ENCODE measurements around the gene UBE2L3. TPM values are rescaled to one million over a fixed set of nuclear protein-coding genes. Genes with fewer than 3 reads are reported as not detected.
A peak's percentile ranks its signal among the peaks of the same experiment; 100 is the strongest.

Gene UBE2L3
- total and polyA plus RNA-seq, 2 experiments from 2014 or later, result 86.3 to 136 TPM

GRCh38 chr22:21651521-21652009 lies 84.1 kb downstream of the UBE2L3 start:
- Histone ChIP-seq H3K36me3 (ENCODE audit: insufficient read depth) (peaks cover 13% of the 10 kb centered on the region; the same call in 1 of the 2 replicates), H3F3A (replicated peaks; ENCODE audit: low read depth) (peaks cover 36% of the 10 kb centered on the region), H3K4me1 (ENCODE audit: insufficient read depth) (peaks cover 21% of the 10 kb centered on the region), H3K4me2 (peak overlapping the region; percentile 87), H3K79me2 (replicated peaks; ENCODE audit: insufficient read depth) (peaks cover 7% of the 10 kb centered on the region), H3K9me2 (ENCODE audit: insufficient read depth) (no peaks in the 10 kb centered on the region), H3K27me3 (ENCODE audit: insufficient read depth) (no peaks in the 10 kb centered on the region), H3K27ac (ENCODE audit: low read depth) (peak overlapping the region; percentile 88), H3K4me3 (peak overlapping the region; percentile 62), H4K20me1 (replicated peaks; ENCODE audit: insufficient read depth) (no peaks in the 10 kb centered on the region; the same call in 1 of the 2 replicates), H2AFZ (peak overlapping the region; percentile 95)
- ATAC-seq (peak; percentile 10), DNase-seq (ENCODE audit: low spot score) (no peak)
- H3K9me3 Mint-ChIP-seq, result no peaks in the 10 kb centered on the region
- TF ChIP-seq ETS1 (IDR thresholded peaks at IDR 0.05) (no peak), ZNF331 (CRISPR knock-in tag; IDR thresholded peaks at IDR 0.05; ENCODE audit: low read depth) (no peak), NANOG (IDR thresholded peaks at IDR 0.05; ENCODE audit: borderline replicate concordance) (no peak), CREB1 (CRISPR knock-in tag; IDR thresholded peaks at IDR 0.05; ENCODE audit: low read depth) (no peak), STAT1 (IDR thresholded peaks at IDR 0.05; ENCODE audit: unreplicated experiment) (no peak), CTCF (conservative IDR thresholded peaks at IDR 0.05; ENCODE audit: low read depth in 2 of 2) (no peak), ZNF114 (CRISPR knock-in tag; IDR thresholded peaks at IDR 0.05) (no peak), EZH2 (IDR thresholded peaks at IDR 0.05; ENCODE audit: low read depth, unreplicated experiment) (no peak), REST (IDR thresholded peaks at IDR 0.05; ENCODE audit: unreplicated experiment) (no peak), POLR2AphosphoS5 (IDR thresholded peaks at IDR 0.05; ENCODE audit: low read depth) (no peak; the same call in 1 of the 2 replicates), JUNB (IDR thresholded peaks at IDR 0.05; ENCODE audit: unreplicated experiment) (no peak)
- H3K27ac Mint-ChIP-seq, result peak overlapping the region; percentile 97
- H3K36me3 Mint-ChIP-seq (ENCODE audit: low read depth), result peaks cover 32% of the 10 kb centered on the region
- peaks cover 24% of the 10 kb centered on the region for H3K4me1 Mint-ChIP-seq
- H3K4me3 Mint-ChIP-seq, result peak overlapping the region; percentile 94
- H3K27me3 Mint-ChIP-seq (ENCODE audit: insufficient read depth, low read depth, poor library complexity), result peaks cover 8% of the 10 kb centered on the region
